ENCODE results near the gene PLCB1.

DNA sequence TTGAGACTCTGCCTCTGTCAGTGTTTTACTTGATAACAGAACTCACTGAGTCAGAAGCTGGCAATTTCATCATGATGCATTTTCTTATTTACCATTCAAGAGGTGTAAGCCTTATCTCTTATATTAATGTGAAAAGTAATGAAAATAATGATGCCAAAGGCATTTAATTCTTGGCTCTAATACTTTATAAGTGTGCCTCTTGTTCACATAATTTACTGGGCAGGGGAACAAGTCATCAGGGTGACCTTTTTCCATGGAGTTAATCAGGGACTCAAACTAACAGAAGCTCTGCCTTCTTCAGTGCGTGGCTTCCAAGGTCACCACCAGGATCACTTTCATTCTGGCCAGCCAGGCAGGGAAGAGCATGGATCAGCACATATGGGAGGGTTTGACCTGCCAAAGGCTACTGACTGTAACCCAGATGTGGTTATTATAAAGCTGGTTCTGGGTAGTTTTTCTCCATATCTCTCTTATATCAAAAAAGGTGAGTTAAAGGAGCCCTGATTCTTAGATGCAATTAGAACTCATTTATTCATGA, 5.2 kb upstream of the PLCB1 start:
- no peak for TF ChIP-seq CTCF (IDR thresholded peaks at IDR 0.05)
- TF ChIP-seq POLR2A (IDR thresholded peaks at IDR 0.05): no peak

Measured in uterus (tissue), 2 donors.